GM12891 (cell line): ENCODE data around the gene CXXC5.

Experiments
- POLR2A ChIP-seq: IDR thresholded peaks from 2 replicates; pipeline ENCODE4 v1.6.1; 2011; ENCODE audit warnings: low read depth, low read length, control low read depth
- POLR2AphosphoS5 ChIP-seq: IDR thresholded peaks from 2 replicates; pipeline ENCODE4 v1.6.1; 2011; ENCODE audit warnings: low read depth, low read length, control low read depth
- SPI1 ChIP-seq: IDR thresholded peaks from 2 replicates; pipeline ENCODE4 v1.6.1; 2011; ENCODE audit warnings: low read depth, low read length, control low read depth
- TAF1 ChIP-seq: IDR thresholded peaks from 2 replicates; pipeline ENCODE4 v1.6.1; 2011; ENCODE audit warnings: low read depth, low read length, control low read depth

DNA sequence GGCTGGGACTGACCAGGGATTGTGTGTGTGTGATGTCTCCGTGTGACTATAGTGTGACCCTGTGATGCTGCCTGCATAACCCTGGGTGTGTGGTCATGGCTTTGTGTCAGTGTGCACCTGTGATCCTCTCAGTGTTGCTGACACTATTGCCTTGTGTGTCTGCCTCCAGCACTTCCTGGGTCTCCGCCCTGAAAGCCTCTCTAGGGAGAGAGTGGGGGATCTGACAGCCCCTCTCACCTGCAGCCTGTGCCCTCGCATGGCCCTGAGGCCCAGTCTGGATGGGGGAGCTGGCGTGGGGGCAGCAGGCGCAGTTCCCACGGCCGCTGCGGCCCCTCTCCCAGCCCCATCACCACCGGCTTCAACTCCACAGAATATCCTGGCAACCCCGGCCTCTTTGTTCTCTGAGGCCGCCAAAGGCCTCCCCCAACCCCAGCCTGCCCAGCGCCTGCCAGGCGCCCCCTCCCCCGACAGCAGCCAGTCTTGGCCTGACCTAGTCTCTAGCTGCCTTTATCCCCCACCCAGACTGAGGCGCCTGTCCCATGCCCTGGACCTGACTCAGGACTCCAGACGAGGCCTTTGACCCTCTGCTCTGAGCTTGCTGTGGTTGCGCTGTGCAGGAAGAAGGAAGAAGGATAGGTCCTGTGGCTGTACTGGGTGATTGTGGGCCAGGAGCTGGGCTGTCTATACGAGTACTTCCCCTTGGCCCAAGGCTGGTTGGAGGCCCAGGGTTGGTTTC lies 38.7 kb downstream of the CXXC5 start:
- TF ChIP-seq POLR2A (no peak), POLR2AphosphoS5 (no peak), TAF1 (no peak), SPI1 (no peak)
